Stimulated activated CD4-positive, alpha-beta T cell treated with anti-CD3 and anti-CD28 coated beads, Interleukin-1b, Interleukin-23, amount 100 ng/mL, for 1 hour (primary cell): ENCODE measurements around the gene TMEM40.
A peak's percentile ranks its signal among the peaks of the same experiment; 100 is the strongest.
"Not testable (repeated sequence)": the region's sequence is repeated elsewhere in the genome, so short reads cannot be mapped to it uniquely, and the experiment has no call there.

Experiments used
- DNase-seq, 2 donors: peaks; one replicate each; pipeline ENCODE4 v3.0.0-alpha.2; 2020; ENCODE audit warnings: low read depth in 2 of 2

TMEM40 gene, protein sequence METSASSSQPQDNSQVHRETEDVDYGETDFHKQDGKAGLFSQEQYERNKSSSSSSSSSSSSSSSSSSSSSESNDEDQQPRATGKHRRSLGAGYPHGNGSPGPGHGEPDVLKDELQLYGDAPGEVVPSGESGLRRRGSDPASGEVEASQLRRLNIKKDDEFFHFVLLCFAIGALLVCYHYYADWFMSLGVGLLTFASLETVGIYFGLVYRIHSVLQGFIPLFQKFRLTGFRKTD

GRCh38 chr3:12759097-12759679 is at the start of gene TMEM40:
Gene TMEM40 (minus strand): TSS chr3:12759259. CDS start chr3:12749832, 9,427 bp downstream.
- no peak for DNase-seq

DNA sequence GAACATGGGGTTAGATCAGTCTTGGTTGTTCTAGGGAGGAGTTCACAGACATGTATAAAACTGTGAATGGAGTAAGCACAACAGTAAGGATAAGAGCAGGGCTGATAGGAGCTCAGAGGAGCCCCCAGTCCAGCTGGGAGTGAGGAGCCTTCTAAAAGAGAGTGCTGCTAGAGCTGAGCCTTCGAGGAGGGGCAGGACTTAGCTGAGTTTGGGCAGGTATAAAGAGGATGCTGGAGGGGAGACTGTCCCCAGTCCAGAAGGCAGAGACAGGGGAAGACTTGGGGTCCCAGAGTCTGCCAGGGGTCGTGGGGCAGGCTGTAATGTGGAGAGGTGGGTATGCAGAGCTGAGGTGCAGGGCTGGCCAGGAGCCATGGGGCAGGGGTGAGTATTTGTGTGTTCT is 49.5 kb upstream of the TMEM40 start:
- DNase-seq = no peak

- no peak for DNase-seq
Measured at GRCh38 chr3:12807601-12808359, 48.7 kb upstream of the TMEM40 start.

GRCh38 chr3:12807066-12807465 is 48.0 kb upstream of the TMEM40 start:
- no peak for DNase-seq

- DNase-seq = no peak
Measured at GRCh38 chr3:12803371-12803770, 44.3 kb upstream of the TMEM40 start.

GRCh38 chr3:12799525-12800440 is 40.7 kb upstream of the TMEM40 start:
- no peak for DNase-seq

- DNase-seq = no peak
Measured at GRCh38 chr3:12798559-12799179, 39.6 kb upstream of the TMEM40 start.

GRCh38 chr3:12797892-12798558 is 39.0 kb upstream of the TMEM40 start:
- no peak for DNase-seq

DNA sequence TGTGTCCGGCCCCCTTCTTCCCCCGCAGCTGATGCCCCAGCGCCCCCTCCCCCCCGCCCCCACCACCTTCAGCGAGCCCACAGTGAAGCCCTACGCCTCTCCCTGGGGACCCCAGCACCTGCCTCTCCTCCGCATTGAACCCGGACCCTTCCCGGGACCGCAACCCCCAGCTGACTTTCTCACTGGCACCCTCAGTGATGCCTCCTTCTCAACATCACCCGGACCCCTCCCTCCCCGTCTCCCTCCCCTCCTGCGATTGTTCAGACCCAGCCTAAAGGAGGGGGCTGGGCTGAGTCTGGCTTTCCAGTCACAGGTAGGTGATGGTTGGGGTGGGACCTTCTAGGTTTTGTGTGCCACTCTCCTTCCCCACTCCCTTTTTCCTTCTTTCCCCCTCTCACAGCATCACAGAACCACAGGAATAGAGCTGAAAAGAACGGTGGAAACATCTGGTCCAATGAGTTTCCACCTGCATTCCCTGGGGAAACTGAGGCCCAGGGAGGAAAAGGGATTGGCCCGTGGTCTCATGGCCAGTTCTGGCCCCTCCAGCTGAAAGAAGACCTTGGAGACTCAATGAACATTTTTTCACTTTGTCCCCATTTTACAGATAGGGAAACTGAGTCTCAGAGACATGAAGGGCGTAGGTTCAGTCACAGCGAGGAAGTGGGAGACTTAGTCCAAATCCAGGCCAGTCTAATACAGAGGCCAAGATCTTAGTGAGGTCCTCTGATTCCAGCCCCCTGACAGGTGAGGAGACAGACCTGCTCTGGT is 38.2 kb upstream of the TMEM40 start:
- DNase-seq = no peak

DNA sequence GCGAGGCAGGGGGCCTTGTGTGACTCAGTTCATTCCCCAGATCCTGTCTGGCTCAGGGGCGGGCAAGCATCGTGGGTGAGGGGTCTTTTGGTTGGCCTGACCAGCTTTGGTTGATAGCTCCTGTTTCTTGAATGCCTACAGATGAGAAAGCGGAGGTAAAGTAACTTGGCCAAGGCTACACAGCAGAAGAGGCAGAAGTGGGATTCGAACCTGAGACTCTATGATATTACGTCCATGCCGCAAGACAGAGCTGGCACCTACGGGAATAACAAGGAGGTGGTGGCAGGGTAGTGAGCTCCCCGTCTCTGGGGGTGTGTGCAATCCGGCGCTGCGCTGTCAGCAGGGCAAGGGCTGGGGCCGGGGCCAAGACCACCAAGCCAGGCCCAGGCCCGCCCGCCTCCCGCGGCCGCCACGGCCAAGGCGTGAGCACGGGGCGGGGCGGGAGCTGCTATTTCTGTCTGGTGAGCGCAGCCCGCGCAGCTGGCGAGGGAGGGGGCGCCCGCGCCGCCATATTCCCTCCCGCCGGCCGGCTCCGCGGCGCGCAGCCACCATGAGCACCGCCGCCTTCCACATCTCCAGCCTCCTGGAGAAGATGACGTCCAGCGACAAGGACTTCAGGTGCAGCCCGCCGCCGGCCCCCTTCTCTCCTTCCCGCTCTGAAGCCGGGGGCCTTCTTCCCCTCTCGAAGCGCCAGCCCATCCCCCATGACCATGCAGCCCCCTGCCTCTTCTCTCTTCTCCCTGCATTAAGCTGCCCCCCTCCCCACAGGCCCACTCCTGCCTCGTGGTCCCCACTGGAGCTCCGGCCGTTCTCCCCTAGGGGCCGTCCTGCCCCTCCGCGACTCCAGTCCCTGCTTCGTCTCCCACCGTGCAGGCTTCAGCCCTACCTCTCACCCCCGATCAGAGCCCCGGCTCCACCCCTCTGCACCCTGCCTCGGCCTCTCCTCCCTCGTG is 37.4 kb upstream of the TMEM40 start, which contains the start of gene CAND2:
Gene CAND2, plus strand, starts transcription at position 510 of the 953 bp plus-strand sequence. Its CDS starts 41 bp downstream, at position 551.
- DNase-seq = no peak

DNA sequence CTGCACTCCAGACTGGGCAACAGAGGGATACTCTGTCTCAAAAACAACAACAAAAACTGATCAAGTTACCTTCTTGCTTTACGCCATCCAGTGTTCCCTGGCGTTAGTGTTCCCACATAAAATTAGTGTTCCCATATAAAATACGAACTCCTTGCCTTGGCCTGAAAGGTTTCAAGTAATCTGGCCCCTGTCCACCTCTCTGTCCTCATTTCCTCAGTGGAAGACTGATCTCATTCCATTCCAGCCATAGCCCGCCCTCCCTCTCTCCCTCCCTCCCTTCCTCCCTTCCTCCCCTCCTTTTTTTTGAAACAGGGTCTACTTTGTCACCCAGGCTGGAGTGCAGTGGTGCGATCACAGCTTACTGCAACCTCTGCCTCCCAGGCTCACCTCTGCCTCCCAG is 34.6 kb upstream of the TMEM40 start:
- DNase-seq = no peak

- no peak for DNase-seq
Measured at GRCh38 chr3:12791430-12791829, 32.4 kb upstream of the TMEM40 start.

- DNase-seq = not testable (repeated sequence)
Measured at GRCh38 chr3:12787967-12788690, 29.1 kb upstream of the TMEM40 start.

DNA sequence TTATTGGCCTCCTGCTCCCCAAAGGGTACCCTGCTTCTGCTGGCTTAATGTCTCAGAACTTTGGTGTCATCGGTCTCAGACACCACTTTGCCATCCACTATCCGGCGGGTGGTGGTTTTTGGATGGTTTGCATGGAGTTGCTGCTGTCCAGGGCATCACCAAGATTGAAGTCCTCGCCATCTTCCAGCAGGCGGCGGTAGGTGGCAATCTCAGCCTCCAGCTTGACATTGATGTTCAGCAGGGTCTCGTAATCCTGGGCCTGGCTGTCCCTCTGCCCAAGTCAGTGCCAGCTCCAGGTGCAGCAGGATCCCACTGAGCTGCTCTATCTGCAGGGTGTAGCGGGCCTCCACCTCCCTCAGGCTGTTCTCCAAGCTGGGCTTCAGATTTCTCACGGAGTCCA is 28.3 kb upstream of the TMEM40 start:
- peak in 1 of 2 donors; percentile 36 for DNase-seq

- no peak for DNase-seq
Measured at GRCh38 chr3:12785096-12785495, 26.0 kb upstream of the TMEM40 start.

- no peak for DNase-seq
Measured at GRCh38 chr3:12782172-12782815, 23.2 kb upstream of the TMEM40 start.

- no peak for DNase-seq
Measured at GRCh38 chr3:12780751-12781150, 21.7 kb upstream of the TMEM40 start.

DNA sequence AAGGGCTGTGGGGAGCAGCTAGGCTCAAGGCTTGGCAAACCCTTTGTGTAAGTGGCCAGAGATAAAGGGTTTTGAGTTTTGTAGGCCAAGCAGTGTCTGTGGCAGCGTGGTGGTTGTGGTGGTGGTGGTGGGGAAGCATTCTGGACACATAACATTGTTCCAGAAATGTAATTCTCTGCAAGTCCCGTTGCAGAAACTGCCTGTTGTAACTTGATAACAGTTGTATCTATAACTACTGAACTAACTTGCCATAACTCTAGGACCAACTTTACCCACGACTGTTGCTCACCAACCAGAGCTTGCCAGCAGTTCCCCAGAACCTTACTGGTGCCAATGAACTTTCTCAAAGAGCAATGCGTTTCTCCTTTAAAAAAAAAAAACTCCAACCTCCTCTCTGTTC is 18.1 kb upstream of the TMEM40 start:
- DNase-seq = no peak
